Measurements from ENCODE around the gene KCTD2. TPM values are rescaled to one million over a fixed set of nuclear protein-coding genes. Genes with fewer than 3 reads are reported as not detected.

Gene KCTD2
- total RNA-seq, 2 donors from 2014 or later: 27.7 to 32.8 TPM

DNA sequence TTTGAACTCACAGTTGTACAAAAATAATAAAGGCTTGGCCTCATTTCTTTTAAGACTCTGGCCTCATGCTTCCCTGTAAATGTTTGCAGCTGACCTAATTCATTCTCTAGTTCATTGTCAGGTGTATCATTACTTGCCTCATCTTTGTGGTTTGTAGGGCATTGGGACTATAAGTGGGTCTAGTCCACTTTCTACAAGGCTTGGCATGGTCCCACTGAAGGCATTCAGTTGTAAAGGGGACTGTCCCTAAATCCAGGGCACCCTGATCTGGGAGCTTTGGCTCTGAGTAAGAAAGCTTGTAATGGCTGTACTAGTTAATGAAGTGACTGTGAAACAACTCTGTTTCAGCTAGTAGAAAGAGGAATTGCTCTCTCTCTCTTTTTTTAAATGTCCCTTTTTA is 2.7 kb downstream of the KCTD2 start:
- H3K36me3 ChIP-seq (ENCODE audit: control insufficient read depth, insufficient read depth, low read length): peaks cover 43% of the 10 kb centered on the region
- H3K9ac ChIP-seq (ENCODE audit: extremely low read depth, low read length, poor library complexity, severe bottlenecking): no peak overlapping the region
- no peaks in the 10 kb centered on the region for H3K9me3 ChIP-seq (ENCODE audit: control insufficient read depth, low read length)
- H3K27ac ChIP-seq (ENCODE audit: low read depth, low read length): no peak overlapping the region
- no peak for DNase-seq
- H3K4me1 ChIP-seq (ENCODE audit: control insufficient read depth, insufficient read depth, low read length): no peaks in the 10 kb centered on the region
- no peak overlapping the region for H3K27ac Mint-ChIP-seq
- TF ChIP-seq, protein P1, sequence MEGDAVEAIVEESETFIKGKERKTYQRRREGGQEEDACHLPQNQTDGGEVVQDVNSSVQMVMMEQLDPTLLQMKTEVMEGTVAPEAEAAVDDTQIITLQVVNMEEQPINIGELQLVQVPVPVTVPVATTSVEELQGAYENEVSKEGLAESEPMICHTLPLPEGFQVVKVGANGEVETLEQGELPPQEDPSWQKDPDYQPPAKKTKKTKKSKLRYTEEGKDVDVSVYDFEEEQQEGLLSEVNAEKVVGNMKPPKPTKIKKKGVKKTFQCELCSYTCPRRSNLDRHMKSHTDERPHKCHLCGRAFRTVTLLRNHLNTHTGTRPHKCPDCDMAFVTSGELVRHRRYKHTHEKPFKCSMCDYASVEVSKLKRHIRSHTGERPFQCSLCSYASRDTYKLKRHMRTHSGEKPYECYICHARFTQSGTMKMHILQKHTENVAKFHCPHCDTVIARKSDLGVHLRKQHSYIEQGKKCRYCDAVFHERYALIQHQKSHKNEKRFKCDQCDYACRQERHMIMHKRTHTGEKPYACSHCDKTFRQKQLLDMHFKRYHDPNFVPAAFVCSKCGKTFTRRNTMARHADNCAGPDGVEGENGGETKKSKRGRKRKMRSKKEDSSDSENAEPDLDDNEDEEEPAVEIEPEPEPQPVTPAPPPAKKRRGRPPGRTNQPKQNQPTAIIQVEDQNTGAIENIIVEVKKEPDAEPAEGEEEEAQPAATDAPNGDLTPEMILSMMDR (conservative IDR thresholded peaks at IDR 0.05): no peak
- no peak overlapping the region for H3K4me3 ChIP-seq (ENCODE audit: low read length)
- no peaks in the 10 kb centered on the region for H3K27me3 ChIP-seq (ENCODE audit: control insufficient read depth, insufficient read depth, low read length, poor library complexity, severe bottlenecking)
- no peaks in the 10 kb centered on the region for H3K9me3 Mint-ChIP-seq
- no peak overlapping the region for H3K4me3 Mint-ChIP-seq
- peaks cover 58% of the 10 kb centered on the region for H3K36me3 Mint-ChIP-seq (ENCODE audit: low read depth)
- H3K27me3 Mint-ChIP-seq (ENCODE audit: insufficient read depth): no peaks in the 10 kb centered on the region
- H3K4me1 Mint-ChIP-seq: peaks cover 25% of the 10 kb centered on the region

DNA sequence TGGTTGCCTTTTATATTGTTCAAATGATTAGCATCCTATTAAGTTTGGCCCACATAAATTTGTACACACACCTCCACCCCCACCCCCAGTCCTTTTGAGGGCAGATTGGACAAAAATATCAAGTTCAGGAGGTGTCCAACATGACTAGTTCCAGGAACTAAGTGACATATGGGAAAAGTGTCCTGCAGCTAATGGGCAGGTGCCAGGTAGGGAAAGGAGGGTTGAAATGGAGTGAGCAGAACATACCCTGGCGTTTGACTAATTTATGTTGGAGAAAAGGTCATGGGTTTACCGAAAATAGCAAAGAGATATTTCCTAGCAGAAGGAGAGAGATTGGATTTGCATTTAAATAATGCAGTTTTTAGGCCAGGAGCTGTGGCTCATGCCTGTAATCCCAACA is 4.9 kb downstream of the KCTD2 start:
- WGBS, 2 experiments (ENCODE audit: insufficient coverage in 1 of 2, insufficient read length in 1 of 2): 87 to 93% methylated on average over 2 of the region's 2 CpGs
- no peaks in the 10 kb centered on the region for H3K9me3 ChIP-seq (ENCODE audit: control insufficient read depth, low read length)
- no peaks in the 10 kb centered on the region for H3K27me3 Mint-ChIP-seq (ENCODE audit: insufficient read depth)
- H3K9ac ChIP-seq (ENCODE audit: extremely low read depth, low read length, poor library complexity, severe bottlenecking): no peak overlapping the region
- H3K36me3 ChIP-seq (ENCODE audit: control insufficient read depth, insufficient read depth, low read length): peaks cover 62% of the 10 kb centered on the region
- no peak for DNase-seq
- no peaks in the 10 kb centered on the region for H3K27me3 ChIP-seq (ENCODE audit: control insufficient read depth, insufficient read depth, low read length, poor library complexity, severe bottlenecking)
- peaks cover 72% of the 10 kb centered on the region for H3K36me3 Mint-ChIP-seq (ENCODE audit: low read depth)
- peaks cover 17% of the 10 kb centered on the region for H3K4me1 Mint-ChIP-seq
- H3K27ac ChIP-seq (ENCODE audit: low read depth, low read length): no peak overlapping the region
- H3K4me1 ChIP-seq (ENCODE audit: control insufficient read depth, insufficient read depth, low read length): no peaks in the 10 kb centered on the region
- TF ChIP-seq, protein P1 (conservative IDR thresholded peaks at IDR 0.05): no peak
- H3K4me3 Mint-ChIP-seq: no peak overlapping the region
- no peaks in the 10 kb centered on the region for H3K9me3 Mint-ChIP-seq
- H3K4me3 ChIP-seq (ENCODE audit: low read length): no peak overlapping the region
- H3K27ac Mint-ChIP-seq: peak overlapping the region; percentile 0

DNA sequence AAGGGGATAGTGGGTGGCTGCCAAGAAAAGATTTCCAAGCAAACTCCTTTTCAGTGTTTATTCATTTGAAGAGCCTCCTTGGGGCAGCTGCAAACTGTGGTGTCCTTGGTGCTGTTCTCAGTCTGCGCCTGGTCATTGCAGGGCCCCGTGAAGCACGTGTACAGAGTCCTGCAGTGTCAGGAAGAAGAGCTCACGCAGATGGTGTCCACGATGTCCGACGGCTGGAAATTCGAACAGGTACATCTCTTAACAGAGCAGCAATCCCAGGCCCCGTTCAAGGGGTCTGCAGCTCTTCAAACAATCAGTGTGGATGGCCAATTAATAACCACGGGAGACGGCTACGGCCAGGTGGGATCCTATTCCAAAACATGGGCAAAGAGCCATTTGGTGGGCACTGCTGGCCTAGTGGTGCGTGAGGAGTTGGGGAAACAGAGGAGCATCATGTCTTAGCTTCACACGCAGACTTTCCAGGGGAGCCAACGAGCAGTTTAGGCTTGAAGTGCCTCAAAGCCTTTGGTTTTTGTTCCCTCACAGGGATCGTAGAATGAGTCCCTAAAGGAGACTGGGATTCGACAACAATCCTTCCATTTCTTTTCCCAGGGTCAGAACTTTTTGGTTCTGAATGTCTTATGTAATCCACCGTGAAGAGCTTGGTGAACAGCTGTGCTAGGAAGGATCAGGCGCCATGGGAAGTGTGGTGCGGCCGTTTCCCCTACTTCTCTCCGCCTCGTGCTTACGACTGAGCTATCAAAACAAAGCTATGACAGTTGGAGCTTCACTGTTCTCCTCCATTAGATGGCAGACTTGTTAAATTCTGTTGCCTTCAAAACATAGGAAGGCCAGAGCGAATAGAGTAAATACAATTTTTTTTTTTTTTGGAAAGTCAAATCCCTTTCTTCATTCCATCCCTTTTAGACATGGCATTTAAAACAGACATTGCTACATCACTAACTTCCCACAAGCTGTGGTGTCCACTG is 12.6 kb downstream of the KCTD2 start:
- TF ChIP-seq, protein P1 (conservative IDR thresholded peaks at IDR 0.05): peak; percentile 67
- H3K9me3 Mint-ChIP-seq: no peaks in the 10 kb centered on the region
- Histone ChIP-seq H3K9me3 (ENCODE audit: control insufficient read depth, low read length) (no peaks in the 10 kb centered on the region), H3K27ac (ENCODE audit: low read depth, low read length) (no peak overlapping the region), H3K9ac (ENCODE audit: extremely low read depth, low read length, poor library complexity, severe bottlenecking) (no peak overlapping the region), H3K4me3 (ENCODE audit: low read length) (no peak overlapping the region), H3K27me3 (ENCODE audit: control insufficient read depth, insufficient read depth, low read length, poor library complexity, severe bottlenecking) (no peaks in the 10 kb centered on the region), H3K4me1 (ENCODE audit: control insufficient read depth, insufficient read depth, low read length) (peaks cover 8% of the 10 kb centered on the region), H3K36me3 (ENCODE audit: control insufficient read depth, insufficient read depth, low read length) (peaks cover 80% of the 10 kb centered on the region)
- peak overlapping the region; percentile 56 for H3K27ac Mint-ChIP-seq
- H3K27me3 Mint-ChIP-seq (ENCODE audit: insufficient read depth): no peaks in the 10 kb centered on the region
- no peak overlapping the region for H3K4me3 Mint-ChIP-seq
- WGBS, 2 experiments (ENCODE audit: insufficient coverage in 1 of 2, insufficient read length in 1 of 2): 89% methylated on average over 21 to 25 of the region's 25 CpGs
- H3K36me3 Mint-ChIP-seq (ENCODE audit: low read depth): peaks cover 68% of the 10 kb centered on the region
- H3K4me1 Mint-ChIP-seq: peaks cover 10% of the 10 kb centered on the region
- DNase-seq: no peak
